PFSK-1 (cell line): ENCODE data around the gene MTFMT.

Source experiments
- FOXP2 ChIP-seq: optimal IDR thresholded peaks from 2 replicates; pipeline ENCODE3; 2011; ENCODE audit warnings: borderline replicate concordance, control low read depth, inconsistent platforms; ENCODE audit not compliant: insufficient read depth; ENCODE audit errors: extremely low read length, extremely low read depth
- POLR2AphosphoS5 ChIP-seq: IDR thresholded peaks from 2 replicates; pipeline ENCODE4 v1.6.1; 2012; ENCODE audit warnings: low read depth, mild to moderate bottlenecking, control low read depth, low read length, moderate library complexity
- SIN3A ChIP-seq: IDR thresholded peaks from 2 replicates; pipeline ENCODE4 v1.6.1; 2012; ENCODE audit warnings: mild to moderate bottlenecking, low read length, moderate library complexity, borderline replicate concordance; ENCODE audit not compliant: insufficient read depth
- TAF1 ChIP-seq: IDR thresholded peaks from 2 replicates; pipeline ENCODE4 v1.6.1; 2012; ENCODE audit warnings: low read length, control low read depth, borderline replicate concordance; ENCODE audit not compliant: insufficient read depth
- TF ChIP-seq, protein P1 (sequence below), 2 experiments: IDR thresholded peaks; 2 replicates each; pipeline versions ENCODE4 v1.6.1 to v1.8.0; 2011 to 2012; ENCODE audit warnings: low read depth in 2 of 2, low read length in 2 of 2, control low read depth in 1 of 2, inconsistent platforms in 1 of 2, mild to moderate bottlenecking in 1 of 2, moderate library complexity in 1 of 2; ENCODE audit not compliant: insufficient read depth in 1 of 2

The MTFMT gene

DNA sequence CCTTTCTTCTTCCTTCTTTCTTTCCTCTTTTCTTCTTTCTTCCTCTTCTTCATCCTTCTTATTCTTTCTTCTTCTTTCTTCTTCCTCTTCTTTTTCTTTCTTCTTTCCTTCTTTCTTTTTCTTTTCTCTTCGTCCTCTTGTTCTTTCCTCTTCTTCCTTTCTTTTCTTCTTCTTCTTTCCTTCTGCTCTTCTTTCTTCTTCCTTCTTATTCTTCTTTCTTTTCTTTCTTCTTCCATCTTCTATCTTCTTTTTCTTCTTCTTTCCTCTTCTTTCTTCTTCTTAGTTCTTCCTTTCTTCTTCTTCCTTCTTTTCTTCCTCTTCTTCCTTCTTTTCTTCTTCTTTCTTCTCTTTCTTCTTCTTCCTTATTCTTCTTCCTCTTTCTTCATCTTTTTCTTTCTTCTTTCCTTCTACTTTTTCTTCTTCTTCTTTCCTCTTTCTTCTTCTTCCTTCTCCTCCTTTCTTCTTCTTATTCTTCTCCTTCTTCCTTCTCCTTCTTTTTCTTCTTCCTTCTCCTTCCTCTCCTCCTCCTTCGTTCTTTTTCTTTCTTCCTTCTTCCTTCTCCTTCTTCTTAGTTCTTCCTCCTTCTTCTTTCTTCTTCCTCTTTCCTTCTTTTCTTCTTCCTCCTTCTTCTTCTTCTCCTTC, 77.5 kb downstream of the MTFMT start:
- TF ChIP-seq SIN3A: no peak
- TF ChIP-seq POLR2AphosphoS5: no peak
- no peak for TF ChIP-seq TAF1
- TF ChIP-seq FOXP2: no peak
- TF ChIP-seq, protein P1, sequence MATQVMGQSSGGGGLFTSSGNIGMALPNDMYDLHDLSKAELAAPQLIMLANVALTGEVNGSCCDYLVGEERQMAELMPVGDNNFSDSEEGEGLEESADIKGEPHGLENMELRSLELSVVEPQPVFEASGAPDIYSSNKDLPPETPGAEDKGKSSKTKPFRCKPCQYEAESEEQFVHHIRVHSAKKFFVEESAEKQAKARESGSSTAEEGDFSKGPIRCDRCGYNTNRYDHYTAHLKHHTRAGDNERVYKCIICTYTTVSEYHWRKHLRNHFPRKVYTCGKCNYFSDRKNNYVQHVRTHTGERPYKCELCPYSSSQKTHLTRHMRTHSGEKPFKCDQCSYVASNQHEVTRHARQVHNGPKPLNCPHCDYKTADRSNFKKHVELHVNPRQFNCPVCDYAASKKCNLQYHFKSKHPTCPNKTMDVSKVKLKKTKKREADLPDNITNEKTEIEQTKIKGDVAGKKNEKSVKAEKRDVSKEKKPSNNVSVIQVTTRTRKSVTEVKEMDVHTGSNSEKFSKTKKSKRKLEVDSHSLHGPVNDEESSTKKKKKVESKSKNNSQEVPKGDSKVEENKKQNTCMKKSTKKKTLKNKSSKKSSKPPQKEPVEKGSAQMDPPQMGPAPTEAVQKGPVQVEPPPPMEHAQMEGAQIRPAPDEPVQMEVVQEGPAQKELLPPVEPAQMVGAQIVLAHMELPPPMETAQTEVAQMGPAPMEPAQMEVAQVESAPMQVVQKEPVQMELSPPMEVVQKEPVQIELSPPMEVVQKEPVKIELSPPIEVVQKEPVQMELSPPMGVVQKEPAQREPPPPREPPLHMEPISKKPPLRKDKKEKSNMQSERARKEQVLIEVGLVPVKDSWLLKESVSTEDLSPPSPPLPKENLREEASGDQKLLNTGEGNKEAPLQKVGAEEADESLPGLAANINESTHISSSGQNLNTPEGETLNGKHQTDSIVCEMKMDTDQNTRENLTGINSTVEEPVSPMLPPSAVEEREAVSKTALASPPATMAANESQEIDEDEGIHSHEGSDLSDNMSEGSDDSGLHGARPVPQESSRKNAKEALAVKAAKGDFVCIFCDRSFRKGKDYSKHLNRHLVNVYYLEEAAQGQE (IDR thresholded peaks at IDR 0.05; ENCODE audit: insufficient read depth in 1 of 2, low read depth in 2 of 2, low read length in 2 of 2): no peak
